ENCODE measurements around the gene SPTBN5. TPM values are rescaled to one million over a fixed set of nuclear protein-coding genes. Genes with fewer than 3 reads are reported as not detected.

The SPTBN5 gene
- total RNA-seq, 4 donors from 2014 or later, result 0.27 to 4.1 (median 1.8) TPM; not detected in 1

DNA sequence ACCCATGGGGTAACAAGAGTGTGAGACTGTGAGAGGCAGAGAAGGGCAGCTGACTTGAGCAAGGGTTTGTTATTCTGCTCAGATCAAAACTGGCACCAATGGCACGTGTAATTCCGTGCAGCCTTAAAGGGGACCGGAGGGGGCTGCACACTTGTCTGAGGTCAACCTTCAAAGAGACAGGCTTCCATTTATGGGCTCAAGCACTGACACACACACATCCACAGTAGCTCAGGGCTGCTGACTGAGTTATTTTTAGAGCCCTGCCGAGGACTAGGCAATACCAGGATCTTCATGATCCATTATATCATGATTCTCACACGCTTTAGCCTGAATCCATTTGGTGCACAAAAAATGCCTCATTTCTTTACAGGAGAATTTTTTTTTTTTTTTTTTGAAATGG, 20.6 kb upstream of the SPTBN5 start:
- peaks cover 0 to 26% (median 0%) of the 10 kb centered on the region in 3 donors for H3K36me3 ChIP-seq
- no peak overlapping the region for H3K27ac ChIP-seq
- no peaks in the 10 kb centered on the region for H3K27me3 ChIP-seq
- no peak overlapping the region for H3K4me3 ChIP-seq
- TF ChIP-seq POLR2A (IDR thresholded peaks at IDR 0.05), result no peak
- TF ChIP-seq, protein P1, sequence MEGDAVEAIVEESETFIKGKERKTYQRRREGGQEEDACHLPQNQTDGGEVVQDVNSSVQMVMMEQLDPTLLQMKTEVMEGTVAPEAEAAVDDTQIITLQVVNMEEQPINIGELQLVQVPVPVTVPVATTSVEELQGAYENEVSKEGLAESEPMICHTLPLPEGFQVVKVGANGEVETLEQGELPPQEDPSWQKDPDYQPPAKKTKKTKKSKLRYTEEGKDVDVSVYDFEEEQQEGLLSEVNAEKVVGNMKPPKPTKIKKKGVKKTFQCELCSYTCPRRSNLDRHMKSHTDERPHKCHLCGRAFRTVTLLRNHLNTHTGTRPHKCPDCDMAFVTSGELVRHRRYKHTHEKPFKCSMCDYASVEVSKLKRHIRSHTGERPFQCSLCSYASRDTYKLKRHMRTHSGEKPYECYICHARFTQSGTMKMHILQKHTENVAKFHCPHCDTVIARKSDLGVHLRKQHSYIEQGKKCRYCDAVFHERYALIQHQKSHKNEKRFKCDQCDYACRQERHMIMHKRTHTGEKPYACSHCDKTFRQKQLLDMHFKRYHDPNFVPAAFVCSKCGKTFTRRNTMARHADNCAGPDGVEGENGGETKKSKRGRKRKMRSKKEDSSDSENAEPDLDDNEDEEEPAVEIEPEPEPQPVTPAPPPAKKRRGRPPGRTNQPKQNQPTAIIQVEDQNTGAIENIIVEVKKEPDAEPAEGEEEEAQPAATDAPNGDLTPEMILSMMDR (IDR thresholded peaks at IDR 0.05), result no peak
- H3K9me3 ChIP-seq, result no peaks in the 10 kb centered on the region
- no peak for DNase-seq
- peaks cover 0 to 20% (median 0%) of the 10 kb centered on the region in 4 donors for H3K4me1 ChIP-seq

DNA sequence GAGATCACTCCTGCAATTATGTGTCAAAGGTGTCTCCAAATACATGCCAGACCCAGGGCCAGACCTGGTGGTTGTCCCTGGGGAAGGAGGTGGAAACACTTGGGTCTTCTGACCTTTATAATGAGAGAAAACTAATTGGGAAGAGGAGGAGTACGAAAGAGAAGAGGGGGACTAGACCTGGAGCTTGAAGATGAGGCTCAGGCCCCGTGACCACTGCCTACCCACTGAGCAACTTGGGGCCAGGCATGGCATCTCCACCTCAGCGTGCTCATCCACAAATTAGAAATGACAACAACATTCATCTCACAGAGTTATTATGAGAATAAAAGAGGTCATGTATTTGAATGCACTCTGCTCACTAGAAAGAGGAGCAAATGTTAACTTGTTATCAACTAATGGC, 19.4 kb upstream of the SPTBN5 start:
- DNase-seq, result no peak
- Histone ChIP-seq H3K4me3 (no peak overlapping the region), H3K27ac (no peak overlapping the region), H3K27me3 (no peaks in the 10 kb centered on the region), H3K36me3 (peaks cover 0 to 26% (median 0%) of the 10 kb centered on the region in 3 donors), H3K4me1 (peaks cover 0 to 11% (median 0%) of the 10 kb centered on the region in 4 donors), H3K9me3 (no peaks in the 10 kb centered on the region)
- no peak for TF ChIP-seq POLR2A (IDR thresholded peaks at IDR 0.05)
- TF ChIP-seq, protein P1 (IDR thresholded peaks at IDR 0.05), result no peak

DNA sequence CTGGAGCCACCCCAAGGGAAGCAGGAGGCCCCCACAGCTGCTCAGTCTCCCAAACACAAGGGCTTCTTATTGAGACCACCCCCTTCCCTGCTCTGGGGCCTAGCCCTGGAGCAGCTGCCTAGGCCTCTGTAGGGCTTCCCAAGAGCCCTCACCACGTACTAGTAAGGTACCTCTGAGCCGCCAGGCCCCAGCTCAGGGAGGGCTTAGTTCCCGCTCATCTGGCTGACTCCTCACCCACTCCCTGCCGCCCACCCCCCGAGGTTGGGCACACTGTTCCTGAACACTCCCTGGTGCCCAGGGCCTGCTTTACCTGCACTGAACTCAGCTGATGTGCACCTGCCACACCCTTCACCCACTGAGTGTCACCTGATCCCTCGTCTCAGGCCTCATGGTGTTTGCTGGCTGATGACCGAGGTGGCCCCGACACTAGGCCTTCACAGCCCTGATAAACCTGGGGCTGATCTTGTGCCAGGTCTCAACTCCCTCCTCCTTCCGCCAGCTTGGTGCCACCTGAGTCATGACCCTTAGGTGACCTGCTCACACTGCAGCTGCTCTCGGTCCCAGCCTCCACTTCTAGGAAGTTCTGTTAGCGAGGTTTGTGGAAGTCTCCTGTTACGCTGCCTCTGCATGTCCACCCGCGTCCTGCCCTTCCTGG, 18.0 kb upstream of the SPTBN5 start:
- Histone ChIP-seq H3K27me3 (no peaks in the 10 kb centered on the region), H3K36me3 (peaks cover 0 to 32% (median 0%) of the 10 kb centered on the region in 3 donors), H3K4me1 (no peaks in the 10 kb centered on the region), H3K27ac (no peak overlapping the region), H3K9me3 (no peaks in the 10 kb centered on the region), H3K4me3 (no peak overlapping the region)
- peak in 1 of 3 donors; percentile 32 for DNase-seq
- TF ChIP-seq POLR2A (IDR thresholded peaks at IDR 0.05), result no peak
- TF ChIP-seq, protein P1 (IDR thresholded peaks at IDR 0.05), result no peak

DNA sequence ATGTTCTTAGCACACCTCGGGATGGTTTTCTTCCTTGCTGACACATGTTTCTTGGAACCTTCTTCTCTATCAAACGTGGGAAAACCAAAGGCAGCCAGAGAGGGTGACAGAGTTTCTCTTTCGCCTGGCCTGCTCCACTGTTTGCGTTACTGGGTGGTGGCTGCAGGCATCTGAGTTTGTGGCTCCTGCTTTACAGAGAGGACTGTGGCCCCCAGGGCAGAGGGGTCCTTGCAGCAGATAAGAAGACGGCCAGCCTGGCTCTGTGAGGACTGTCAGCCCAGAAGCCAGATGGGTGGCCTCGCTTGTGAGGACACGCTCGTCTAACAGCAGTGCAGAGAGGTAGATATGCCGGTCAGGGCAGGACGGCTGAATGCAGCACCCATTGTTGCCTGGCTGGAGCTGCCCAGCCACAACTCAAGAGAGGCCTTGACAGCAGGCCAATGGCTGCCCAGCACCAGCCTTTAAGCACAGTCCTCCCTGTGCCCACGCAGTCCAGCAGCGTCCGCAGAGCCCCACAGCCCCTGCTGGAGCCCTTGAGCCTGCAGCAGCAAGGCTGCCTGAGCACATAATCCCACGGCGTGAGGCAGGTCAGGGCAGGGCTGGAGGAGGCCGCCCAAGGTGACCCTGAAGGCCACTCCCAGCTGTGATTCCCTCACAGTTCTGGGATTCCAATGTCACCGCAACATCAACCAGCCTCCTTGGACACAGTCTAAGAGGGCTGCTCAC, 15.0 kb upstream of the SPTBN5 start:
- Histone ChIP-seq H3K4me1 (no peaks in the 10 kb centered on the region), H3K4me3 (no peak overlapping the region), H3K27me3 (no peaks in the 10 kb centered on the region), H3K9me3 (no peaks in the 10 kb centered on the region), H3K36me3 (peaks cover 0 to 43% (median 0%) of the 10 kb centered on the region in 3 donors), H3K27ac (no peak overlapping the region)
- no peak for DNase-seq
- TF ChIP-seq POLR2A (IDR thresholded peaks at IDR 0.05), result no peak
- TF ChIP-seq, protein P1 (IDR thresholded peaks at IDR 0.05), result no peak

DNA sequence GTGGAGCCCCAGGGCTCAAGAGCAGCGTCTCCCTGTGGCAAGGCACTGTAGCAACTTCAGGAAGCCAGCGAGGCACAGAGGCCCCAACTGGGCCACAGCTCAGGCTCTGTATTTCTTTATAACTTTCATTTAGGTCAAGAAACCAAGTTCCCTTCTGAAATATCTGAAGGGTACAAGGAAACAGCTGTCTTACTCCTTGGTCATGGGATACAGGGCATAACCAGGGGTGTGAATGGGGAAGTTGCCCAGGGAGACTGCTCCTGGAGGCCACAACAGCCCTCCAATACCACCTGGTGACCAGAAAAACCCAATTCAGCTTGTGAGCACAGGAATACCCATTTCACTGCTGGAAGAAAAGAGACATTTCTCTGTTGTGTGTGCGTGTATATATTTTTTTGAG, 13.3 kb upstream of the SPTBN5 start:
- Histone ChIP-seq H3K27me3 (no peaks in the 10 kb centered on the region), H3K4me3 (no peak overlapping the region), H3K36me3 (peaks cover 0 to 41% (median 0%) of the 10 kb centered on the region in 3 donors), H3K4me1 (no peaks in the 10 kb centered on the region), H3K27ac (no peak overlapping the region), H3K9me3 (no peaks in the 10 kb centered on the region)
- DNase-seq, result no peak
- TF ChIP-seq POLR2A (IDR thresholded peaks at IDR 0.05), result no peak
- TF ChIP-seq, protein P1 (IDR thresholded peaks at IDR 0.05), result no peak

Data from Peyer's patch (tissue), 4 donors.